ENCODE measurements around the gene ZFP36. TPM values are rescaled to one million over a fixed set of nuclear protein-coding genes. Genes with fewer than 3 reads are reported as not detected.

Gene ZFP36
- total RNA-seq, 4 donors from 2014 or later, result 125 to 274 (median 178) TPM

DNA sequence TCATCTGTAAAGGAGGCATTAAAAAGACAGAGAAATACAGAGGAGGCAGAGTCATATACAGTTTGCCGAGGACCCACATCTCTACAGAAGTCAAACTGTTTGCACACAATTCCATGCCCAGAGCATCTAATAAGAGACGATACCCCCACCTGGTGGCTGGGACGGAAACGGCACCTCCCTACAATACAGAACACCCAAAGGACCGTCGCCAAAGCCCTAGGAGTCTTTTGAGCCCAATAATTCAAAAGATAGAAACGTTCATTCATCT is 5.1 kb downstream of the ZFP36 start:
- TF ChIP-seq EP300 (IDR thresholded peaks at IDR 0.05), result no peak
- TF ChIP-seq, protein P1, sequence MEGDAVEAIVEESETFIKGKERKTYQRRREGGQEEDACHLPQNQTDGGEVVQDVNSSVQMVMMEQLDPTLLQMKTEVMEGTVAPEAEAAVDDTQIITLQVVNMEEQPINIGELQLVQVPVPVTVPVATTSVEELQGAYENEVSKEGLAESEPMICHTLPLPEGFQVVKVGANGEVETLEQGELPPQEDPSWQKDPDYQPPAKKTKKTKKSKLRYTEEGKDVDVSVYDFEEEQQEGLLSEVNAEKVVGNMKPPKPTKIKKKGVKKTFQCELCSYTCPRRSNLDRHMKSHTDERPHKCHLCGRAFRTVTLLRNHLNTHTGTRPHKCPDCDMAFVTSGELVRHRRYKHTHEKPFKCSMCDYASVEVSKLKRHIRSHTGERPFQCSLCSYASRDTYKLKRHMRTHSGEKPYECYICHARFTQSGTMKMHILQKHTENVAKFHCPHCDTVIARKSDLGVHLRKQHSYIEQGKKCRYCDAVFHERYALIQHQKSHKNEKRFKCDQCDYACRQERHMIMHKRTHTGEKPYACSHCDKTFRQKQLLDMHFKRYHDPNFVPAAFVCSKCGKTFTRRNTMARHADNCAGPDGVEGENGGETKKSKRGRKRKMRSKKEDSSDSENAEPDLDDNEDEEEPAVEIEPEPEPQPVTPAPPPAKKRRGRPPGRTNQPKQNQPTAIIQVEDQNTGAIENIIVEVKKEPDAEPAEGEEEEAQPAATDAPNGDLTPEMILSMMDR (IDR thresholded peaks at IDR 0.05), result peak; percentile 88 to 99 (median 93)
- Histone ChIP-seq H3K36me3 (peaks cover 10 to 33% (median 18%) of the 10 kb centered on the region in 3 donors), H3K4me3 (peak overlapping the region; percentile 8 to 96 (median 74)), H3K27ac (peak overlapping the region; percentile 94 to 100 (median 100)), H3K27me3 (no peaks in the 10 kb centered on the region), H3K4me1 (peaks cover 6 to 47% (median 34%) of the 10 kb centered on the region in 4 donors), H3K9me3 (no peaks in the 10 kb centered on the region)
- DNase-seq (ENCODE audit: low spot score in 2 of 2), result peak; percentile 96 to 99
- WGBS, 2 donors, result 0% methylated on average over 7 of the region's 7 CpGs

DNA sequence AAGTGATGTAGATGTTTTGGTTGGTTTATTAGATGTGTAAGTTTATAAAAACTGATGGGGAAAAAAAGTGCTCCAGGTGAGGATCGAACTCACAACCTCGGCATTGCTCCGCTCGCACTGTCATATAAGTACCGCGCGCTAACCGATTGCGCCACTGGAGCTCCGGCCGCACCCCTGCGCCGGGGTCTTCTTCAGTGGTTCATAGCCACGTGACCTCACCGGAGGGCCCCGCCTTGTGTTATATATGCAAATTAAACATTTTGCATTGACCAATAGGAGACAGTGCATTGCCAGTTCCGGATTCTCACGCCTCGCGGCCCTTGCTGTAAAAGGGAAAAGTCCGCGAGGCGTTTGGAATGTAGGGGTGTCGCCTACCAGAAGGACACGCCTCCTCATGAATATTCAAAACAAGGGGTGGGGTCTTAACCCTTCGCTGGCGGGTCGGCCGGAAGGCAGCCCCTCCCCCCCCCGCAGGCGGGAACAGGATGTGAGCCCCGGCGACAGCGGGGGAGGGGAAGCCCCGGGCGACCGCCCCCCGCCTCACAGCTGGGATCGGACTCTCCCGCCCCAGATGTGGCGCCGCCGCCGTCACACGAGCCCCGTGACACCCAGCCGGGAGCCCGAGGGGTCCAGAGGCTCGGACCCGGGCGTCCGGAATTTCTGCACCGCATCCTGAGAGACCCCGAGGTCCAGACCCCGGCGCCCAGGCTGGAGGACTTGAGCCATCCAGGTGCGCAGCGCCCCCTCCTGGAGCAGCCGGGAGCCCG is 5.6 kb downstream of the ZFP36 start, which contains the start of gene PLEKHG2:
Gene PLEKHG2 (plus strand): TSS at position 570 of the 767 bp plus-strand sequence. CDS start 1,418 bp downstream, outside the sequence.
- peak within 1 kb of the TSS; percentile 66 to 96 (median 84) for H3K4me3 ChIP-seq
- WGBS, 2 donors, result 0 to 1% methylated on average over 34 to 39 of the region's 60 CpGs
- no peaks in the 10 kb centered on the region for H3K27me3 ChIP-seq
- peak within 1 kb of the TSS; percentile 94 to 100 (median 100) for H3K27ac ChIP-seq
- peaks cover 6 to 53% (median 34%) of the 10 kb centered on the region in 4 donors for H3K4me1 ChIP-seq
- no peaks in the 10 kb centered on the region for H3K9me3 ChIP-seq
- peak; percentile 97 to 99 for DNase-seq (ENCODE audit: low spot score in 2 of 2)
- H3K36me3 ChIP-seq, result peaks cover 10 to 34% (median 17%) of the 10 kb centered on the region in 3 donors
- TF ChIP-seq, protein P1 (IDR thresholded peaks at IDR 0.05), result peak; percentile 78 to 97 (median 95)
- peak; percentile 90 to 94 for TF ChIP-seq EP300 (IDR thresholded peaks at IDR 0.05)
- TF ChIP-seq POLR2A (IDR thresholded peaks at IDR 0.05), result peak; percentile 46 to 48

DNA sequence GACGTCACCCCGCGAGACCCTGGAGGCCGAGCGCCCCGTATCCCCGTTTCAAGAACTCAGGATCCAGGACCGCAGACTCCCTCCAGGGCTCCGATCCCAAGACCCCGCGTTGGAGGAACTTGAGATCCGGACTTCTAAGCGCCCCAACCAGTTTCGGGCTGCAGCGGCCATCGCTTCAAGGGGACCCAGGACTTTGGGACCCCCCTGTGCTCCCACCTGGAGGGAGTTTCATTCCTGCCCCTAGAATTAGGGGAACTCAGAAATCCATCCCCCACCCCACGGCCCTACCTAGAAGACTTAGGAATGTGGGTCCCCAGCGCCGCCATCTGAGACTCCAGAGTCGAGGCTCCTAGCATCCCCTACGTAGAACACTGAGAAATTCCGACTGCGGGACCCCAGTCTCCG is 6.2 kb downstream of the ZFP36 start:
- no peaks in the 10 kb centered on the region for H3K9me3 ChIP-seq
- peak overlapping the region; percentile 66 to 87 (median 74) for H3K4me3 ChIP-seq
- H3K27me3 ChIP-seq, result no peaks in the 10 kb centered on the region
- DNase-seq (ENCODE audit: low spot score in 2 of 2), result no peak
- TF ChIP-seq POLR2A (IDR thresholded peaks at IDR 0.05) (no peak), EP300 (IDR thresholded peaks at IDR 0.05) (no peak)
- TF ChIP-seq, protein P1 (IDR thresholded peaks at IDR 0.05), result peak in 2 of 5 experiments; percentile 18 to 51
- 0 to 1% methylated on average over 13 to 24 of the region's 24 CpGs for WGBS, 2 donors
- peaks cover 9 to 34% (median 11%) of the 10 kb centered on the region in 3 donors for H3K36me3 ChIP-seq
- H3K27ac ChIP-seq, result peak overlapping the region; percentile 94 to 99 (median 96)
- H3K4me1 ChIP-seq, result peaks cover 6 to 57% (median 34%) of the 10 kb centered on the region in 4 donors

DNA sequence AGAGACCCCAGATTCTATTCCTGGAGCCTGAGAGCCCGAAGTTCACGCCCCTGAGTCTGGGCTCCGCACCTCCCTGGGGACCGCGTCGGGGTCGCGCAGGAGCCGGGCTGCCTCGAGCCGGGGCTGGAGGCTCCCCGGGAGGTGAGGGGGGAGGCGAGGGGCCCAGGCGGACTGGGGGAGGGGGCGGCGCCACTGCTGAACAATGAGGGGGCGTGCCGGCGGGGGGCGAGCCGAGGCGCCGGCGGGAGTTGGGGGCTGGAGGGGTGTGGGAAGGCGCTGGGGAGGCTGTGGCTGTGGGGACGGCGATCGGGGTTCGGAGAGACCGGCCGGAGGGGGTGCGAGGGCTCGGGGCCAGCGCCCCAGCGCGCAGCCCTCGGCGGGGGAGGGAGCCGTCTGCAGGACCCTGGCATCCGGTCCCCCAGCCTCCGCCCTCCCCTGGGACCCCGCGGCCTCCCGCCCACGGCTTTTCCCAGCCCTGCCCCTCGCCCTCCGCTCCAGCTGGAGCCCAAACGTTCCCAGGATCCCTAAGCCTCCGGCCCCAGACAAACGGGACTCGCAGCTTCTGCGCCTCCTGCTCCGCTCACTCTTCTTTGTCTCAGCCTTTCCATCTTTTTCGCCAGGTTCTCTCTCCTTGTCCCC is 6.7 kb downstream of the ZFP36 start:
- WGBS, 2 donors, result 1% methylated on average over 36 to 45 of the region's 54 CpGs
- Histone ChIP-seq H3K4me1 (peaks cover 6 to 58% (median 34%) of the 10 kb centered on the region in 4 donors), H3K4me3 (peak overlapping the region; percentile 66 to 87 (median 74)), H3K27me3 (no peaks in the 10 kb centered on the region), H3K27ac (peak overlapping the region; percentile 94 to 99 (median 96)), H3K9me3 (no peaks in the 10 kb centered on the region), H3K36me3 (peaks cover 4 to 34% (median 6%) of the 10 kb centered on the region in 3 donors)
- peak in 1 of 2 donors; percentile 13 for TF ChIP-seq EP300 (IDR thresholded peaks at IDR 0.05)
- TF ChIP-seq POLR2A (IDR thresholded peaks at IDR 0.05), result no peak
- no peak for DNase-seq (ENCODE audit: low spot score in 2 of 2)

DNA sequence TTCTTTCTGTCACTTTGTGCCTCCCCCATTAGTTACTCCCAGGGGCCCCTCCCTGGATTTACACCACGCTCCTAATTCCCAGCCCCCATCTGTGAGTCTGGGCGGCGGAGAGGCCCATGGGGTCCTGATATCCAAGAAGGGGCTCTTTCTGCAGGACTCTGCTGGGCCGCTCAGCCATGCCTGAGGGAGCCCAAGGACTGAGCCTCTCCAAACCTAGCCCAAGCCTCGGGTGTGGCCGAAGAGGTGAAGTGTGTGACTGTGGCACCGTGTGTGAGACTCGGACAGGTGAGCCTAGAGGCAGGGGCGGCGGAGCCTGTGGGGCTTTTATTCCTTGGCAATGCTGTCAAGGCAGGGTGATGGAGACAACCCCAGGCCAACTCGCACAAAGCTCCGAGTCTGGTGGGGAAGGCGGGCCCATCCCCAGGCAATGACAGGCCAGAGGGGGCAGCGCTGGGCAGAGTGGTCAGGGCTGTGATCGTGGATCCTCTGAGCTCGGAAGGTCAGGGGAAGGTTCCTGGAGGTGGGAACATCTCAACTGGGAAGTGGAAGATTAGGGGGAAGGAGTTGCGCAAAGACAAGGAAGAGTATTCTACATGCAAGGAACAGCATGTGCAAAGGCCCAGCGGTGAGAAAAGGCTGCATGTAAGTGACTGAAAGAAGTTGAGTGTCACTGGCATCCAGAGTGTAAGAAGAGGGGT is 7.4 kb downstream of the ZFP36 start:
- WGBS, 2 donors, result 19 to 25% methylated on average over 16 to 18 of the region's 18 CpGs
- Histone ChIP-seq H3K4me1 (peaks cover 6 to 58% (median 34%) of the 10 kb centered on the region in 4 donors), H3K27me3 (no peaks in the 10 kb centered on the region), H3K4me3 (peak overlapping the region; percentile 66 to 87 (median 74)), H3K9me3 (no peaks in the 10 kb centered on the region), H3K36me3 (peaks cover 0 to 34% (median 0%) of the 10 kb centered on the region in 3 donors), H3K27ac (peak overlapping the region; percentile 94 to 99 (median 96))
- TF ChIP-seq EP300 (IDR thresholded peaks at IDR 0.05), result peak in 1 of 2 donors; percentile 10
- no peak for TF ChIP-seq POLR2A (IDR thresholded peaks at IDR 0.05)
- DNase-seq (ENCODE audit: low spot score in 2 of 2), result no peak
